Ramos (cell line): ENCODE data around the gene CDH11.

Source experiments
- in situ Hi-C: fragments of 300-500 bp; cut with MboI; formaldehyde crosslinking; loops from one replicate; pipeline ENCODE4 v1.14.3; 2022; ENCODE audit warnings: low sequenced_read_pairs; ENCODE audit not compliant: unreplicated experiment

Gene CDH11, protein sequence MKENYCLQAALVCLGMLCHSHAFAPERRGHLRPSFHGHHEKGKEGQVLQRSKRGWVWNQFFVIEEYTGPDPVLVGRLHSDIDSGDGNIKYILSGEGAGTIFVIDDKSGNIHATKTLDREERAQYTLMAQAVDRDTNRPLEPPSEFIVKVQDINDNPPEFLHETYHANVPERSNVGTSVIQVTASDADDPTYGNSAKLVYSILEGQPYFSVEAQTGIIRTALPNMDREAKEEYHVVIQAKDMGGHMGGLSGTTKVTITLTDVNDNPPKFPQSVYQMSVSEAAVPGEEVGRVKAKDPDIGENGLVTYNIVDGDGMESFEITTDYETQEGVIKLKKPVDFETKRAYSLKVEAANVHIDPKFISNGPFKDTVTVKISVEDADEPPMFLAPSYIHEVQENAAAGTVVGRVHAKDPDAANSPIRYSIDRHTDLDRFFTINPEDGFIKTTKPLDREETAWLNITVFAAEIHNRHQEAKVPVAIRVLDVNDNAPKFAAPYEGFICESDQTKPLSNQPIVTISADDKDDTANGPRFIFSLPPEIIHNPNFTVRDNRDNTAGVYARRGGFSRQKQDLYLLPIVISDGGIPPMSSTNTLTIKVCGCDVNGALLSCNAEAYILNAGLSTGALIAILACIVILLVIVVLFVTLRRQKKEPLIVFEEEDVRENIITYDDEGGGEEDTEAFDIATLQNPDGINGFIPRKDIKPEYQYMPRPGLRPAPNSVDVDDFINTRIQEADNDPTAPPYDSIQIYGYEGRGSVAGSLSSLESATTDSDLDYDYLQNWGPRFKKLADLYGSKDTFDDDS

DNA sequence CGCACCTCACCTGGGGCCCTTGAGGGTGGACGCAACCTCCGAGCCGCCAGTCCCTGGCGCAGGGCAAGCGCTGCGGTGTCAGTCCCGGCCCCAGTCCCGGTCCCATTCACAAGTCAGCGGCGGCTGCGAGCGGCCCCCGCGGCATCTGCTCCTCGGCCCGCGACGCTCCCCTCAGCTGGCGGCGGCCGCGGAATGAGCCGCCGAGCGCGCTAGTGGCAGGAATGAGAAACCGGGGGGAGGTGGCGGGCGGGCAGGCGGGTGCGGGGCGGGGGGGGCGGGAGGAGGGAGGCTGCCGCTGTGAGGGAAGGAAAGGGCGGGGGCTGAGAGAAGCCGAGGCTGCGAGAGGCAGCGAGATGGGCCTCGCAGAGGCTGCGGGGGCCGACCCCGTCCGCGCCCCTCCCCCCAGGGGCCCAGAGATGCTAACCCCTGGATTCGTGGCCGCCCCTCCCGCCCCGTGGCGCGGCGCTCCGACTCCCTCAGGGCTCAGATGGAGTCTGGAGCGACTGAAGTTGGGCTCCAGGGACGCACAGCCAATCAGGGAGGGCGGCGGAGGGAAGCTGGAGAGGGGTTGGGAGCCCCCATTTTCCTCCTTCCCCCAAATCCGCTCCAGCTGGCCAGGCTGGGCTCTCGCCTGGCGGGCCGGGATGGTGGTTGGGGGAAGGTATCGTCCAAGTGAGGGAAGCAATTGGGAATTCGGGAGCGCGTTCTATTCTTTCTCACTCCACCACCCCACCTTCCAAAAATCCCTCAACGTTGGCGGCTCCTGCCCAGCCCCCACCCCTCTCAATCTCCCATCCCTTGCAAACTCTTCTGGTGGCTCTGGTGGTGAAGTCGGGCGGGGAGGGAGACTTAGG is at the start of gene CDH11:
Gene CDH11 (minus strand): TSS at position 194 of the 854 bp plus-strand sequence. CDS start 117,194 bp downstream, outside the sequence.
- in situ Hi-C loops, result loop anchor here (25.0 kb wide), 1 partner anchor 1760 kb away; no protein-coding TSS in a partner anchor

DNA sequence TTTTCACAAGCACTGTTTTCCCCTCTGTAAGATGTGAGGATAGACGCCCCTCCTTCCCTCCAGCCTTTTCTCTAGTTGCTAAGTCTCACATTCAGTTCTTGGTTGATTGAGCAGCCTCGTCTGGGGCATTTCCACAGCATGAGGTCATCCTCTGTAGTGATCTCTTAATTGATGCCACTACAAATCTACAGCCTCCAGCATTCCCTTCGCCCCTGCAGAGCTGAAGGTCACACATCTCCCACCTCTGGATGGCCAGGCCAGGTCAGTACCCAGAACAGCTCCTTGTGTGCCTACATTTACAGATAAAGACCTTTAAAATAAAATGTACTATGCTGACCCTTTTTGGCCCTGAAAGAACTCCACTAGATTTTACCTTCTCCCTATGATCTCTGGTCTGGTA is 32.5 kb upstream of the CDH11 start:
- in situ Hi-C loops, result no loop called here

DNA sequence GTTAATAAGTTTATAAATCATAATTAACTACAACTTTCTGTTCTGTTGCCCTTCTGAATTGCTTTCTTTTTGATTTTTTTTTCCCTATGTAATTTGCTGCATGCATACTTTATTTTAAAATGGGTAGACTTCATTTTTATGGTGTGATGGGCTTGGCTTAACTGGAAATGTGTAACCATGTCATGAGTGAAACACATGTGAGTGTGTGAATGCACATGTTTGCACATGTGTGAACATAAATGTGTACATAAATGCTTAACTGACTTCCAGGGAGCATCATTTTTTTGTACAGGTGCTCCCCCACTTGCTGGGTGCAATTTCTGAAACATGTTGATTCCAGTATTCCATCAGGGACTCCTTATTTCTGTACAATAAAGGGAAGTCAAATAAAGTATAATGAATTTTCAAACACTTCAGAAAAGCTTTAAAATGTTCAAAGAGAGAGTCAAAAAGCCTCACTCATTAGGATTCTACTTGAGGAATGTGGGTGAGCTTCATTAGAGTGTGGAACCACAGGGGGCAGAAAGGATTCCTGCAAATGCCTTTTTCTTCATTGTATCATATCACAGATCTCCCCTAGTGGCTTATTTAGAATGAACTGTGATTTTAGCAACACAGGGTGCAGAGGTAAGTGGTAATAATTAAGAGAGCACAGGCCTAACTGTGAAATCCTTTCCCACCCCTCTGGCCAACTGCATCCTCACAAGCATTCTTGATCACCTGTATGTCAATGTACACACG is 31.7 kb upstream of the CDH11 start:
- in situ Hi-C loops, result no loop called here

DNA sequence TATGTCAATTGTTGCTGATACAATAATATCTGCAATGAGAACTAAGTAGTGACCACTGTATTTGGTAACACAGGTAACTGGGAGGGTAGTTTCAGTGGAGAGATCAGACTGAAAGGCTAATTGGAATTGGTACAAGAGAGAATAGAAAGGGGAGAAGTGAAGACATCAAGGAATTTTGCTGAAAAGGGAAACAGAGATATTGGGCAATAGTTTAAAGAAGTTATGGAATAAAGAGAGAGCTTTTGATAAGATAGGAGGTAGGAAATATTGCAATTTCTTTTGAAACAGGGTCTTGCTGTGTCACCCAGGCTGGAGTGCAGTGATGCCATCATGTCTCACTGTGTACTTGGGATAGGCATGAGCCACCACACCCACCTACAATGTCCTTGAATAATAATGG is 26.9 kb upstream of the CDH11 start:
- in situ Hi-C loops, result no loop called here

DNA sequence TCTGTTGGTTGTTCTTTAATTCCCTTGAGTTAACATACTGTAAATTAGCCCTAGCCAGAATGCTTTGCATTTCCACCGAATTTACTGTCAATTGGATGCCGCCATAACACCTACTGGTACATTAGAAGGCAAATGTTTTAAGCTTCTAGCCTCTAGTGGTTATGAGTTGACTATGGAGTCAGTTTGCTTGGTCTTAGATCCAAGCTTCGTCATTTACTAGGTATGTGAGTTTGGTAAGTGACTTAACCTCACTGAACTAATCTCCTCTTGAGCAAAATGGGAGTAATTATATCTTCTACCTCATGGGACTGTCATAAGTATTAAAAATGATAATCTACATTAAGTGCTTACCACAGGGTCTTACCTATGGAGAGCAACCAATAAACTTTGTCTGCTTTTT is 20.4 kb upstream of the CDH11 start:
- in situ Hi-C loops, result no loop called here

DNA sequence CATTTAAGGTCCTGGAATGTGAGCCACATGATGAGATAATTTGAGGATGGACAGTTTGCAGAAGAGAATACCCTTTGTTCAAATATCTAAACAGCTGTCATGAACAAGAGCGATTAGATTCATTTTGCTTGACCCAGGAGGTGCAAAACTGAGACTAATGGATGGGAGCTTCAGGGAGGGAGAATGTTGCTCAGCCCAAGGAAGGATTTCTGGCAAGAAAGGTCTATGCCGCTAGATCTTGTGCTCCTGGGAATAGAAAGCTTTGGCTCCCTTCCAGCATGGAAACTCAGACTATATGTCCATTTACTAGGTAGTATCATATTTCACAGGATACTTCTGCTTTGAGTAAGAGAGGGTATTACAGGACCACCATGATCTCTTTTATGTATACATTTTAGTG is 14.8 kb upstream of the CDH11 start:
- in situ Hi-C loops, result no loop called here

DNA sequence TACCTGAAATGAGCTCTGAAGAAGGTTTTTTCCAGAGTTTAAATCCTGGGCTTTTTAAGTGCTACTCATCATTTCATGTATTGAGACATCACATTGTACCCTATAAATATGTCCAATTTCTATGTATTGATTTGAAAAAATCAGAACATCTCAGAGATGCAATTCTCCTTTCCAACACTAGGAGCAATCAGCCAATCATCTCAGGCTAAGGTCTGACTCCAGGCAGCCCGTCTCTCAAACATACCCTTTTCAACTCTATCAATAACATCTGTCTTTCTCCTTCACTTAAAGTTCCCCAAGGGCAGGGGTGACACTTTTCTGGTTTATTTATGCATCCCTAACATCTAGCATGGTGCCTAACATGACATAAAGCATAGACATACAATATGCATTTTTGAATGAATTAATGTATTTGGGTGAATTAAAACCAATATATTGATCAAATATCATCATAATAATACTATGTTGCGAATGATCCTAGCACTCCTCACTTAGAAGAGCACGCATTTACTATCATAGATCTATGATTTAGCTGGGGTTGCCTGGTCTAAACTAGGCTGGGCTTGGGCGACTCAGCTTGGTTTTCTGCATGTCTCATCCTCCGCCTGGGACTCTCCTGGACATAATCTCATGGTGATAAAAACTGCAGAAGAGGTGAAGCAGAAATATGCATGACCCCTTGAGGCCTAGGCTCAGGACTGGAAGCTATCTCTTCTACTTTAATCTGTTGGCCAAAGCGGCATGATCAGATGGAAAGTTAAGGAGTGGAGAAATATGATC is 5.2 kb upstream of the CDH11 start:
- in situ Hi-C loops, result no loop called here

DNA sequence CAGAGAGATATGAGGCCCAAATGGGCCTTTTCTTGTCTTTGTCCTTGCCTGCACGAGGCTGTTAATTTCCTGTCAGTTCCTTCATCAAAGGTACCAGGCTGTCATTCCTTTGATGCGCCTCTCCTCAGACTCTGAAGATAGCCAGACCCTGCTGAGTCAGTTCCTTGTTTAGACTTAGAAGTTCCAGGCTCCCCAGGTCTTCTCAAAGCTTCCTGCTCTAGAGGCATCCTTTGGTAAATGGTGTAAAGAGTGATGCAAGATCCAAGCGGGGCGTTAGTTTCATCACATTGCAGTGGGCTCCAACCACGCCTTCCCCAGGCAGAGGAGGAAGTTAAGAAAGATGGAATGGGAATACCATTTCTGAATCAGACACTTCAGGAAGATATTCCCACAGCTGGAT is 4.0 kb upstream of the CDH11 start:
- in situ Hi-C loops, result no loop called here

DNA sequence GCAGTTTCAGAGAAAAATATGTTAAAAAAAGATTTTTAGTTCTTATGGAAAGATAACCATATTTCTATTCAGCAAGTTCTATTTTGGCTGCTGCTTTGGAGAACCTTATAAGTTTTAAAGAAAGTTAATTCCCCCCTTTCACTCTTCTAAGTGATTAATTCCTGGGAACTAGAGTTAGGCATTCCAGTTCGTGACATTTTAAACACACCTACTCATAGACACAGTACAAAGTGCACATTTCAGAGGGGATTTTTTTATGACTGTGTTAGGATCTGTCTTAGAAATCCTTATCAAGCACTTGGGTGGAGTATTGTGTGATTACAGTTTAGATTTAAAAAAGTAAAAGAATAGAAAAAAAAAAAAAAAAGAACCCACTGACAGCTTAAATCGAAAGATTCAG is 3.5 kb upstream of the CDH11 start:
- in situ Hi-C loops, result no loop called here

DNA sequence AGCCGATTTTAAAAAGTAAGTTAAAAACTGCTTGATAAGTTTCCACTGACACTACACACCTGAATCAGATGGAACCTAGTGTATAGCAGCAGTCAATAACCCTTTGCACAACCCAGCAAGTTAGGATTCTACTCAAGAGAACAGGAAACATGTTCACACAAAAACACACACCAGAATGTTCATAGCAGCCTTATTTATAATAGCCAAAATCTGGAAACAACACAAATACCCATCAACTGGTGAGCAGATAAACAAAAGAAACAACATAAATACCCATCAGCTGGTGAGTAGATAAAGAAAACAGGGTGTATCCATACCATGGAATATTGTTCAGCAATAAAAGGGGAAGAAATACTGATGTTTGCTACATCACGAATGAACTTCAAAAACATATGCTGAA is 2.7 kb upstream of the CDH11 start:
- in situ Hi-C loops, result loop anchor here (25.0 kb wide), 1 partner anchor 1762 kb away; no protein-coding TSS in a partner anchor

DNA sequence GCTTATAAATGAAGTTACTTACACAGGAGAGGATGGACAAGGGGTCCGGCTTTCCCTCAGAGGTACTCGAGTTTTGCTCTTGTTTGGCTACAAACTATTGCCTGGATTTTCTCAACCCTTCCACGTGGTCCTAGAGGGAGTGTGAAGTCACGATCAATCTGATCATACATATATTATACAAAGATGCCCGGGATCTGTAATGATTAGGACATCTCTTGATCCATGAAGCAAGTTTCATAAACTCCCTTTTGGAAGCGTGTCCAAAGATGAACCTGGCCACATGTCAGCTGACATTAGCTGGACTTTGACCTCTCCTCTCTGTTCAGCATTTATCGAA is 2.3 kb upstream of the CDH11 start:
- in situ Hi-C loops, result loop anchor here (25.0 kb wide), 1 partner anchor 1762 kb away; no protein-coding TSS in a partner anchor

DNA sequence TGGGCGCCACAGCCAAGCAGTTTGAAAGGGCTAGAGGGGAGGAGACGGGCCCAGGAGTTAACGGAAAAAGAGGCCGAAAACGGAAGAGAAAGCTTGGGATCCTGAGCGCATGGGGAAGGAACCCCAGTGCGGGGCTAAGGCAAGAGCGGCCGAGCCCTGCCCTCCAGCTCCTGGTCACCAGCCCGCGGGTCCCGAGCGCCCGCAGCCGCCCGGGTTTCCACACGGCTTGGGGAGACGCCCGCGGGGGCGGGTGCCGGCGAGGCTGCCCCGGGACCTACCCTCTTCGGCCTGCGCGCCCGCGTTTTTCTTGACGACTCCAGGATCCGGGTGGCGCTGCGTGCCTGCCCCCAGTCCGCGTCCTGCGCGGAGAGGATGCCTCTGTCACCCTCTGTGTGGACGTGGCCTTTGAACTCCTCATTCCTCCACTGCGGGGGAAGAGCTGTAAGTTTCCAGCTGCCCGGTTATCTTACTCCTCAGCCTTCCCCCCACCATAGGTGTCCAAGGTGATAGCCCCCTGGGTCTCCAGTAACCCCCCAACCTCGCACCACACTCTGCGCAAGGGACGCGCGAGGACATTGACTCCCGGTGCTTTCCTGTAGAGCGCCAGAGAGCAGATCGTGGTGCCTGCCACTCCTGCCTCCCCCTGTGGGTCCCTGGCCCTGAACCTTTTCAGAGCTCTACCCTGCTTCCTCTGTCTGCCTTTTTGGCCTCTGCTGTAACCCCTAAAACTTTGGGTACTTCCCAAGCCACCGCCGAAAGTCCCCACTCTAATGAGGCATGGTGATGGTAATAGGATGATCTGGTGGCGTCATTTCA is 1.7 kb upstream of the CDH11 start:
- in situ Hi-C loops, result loop anchor here (25.0 kb wide), 1 partner anchor 1761 kb away; no protein-coding TSS in a partner anchor

DNA sequence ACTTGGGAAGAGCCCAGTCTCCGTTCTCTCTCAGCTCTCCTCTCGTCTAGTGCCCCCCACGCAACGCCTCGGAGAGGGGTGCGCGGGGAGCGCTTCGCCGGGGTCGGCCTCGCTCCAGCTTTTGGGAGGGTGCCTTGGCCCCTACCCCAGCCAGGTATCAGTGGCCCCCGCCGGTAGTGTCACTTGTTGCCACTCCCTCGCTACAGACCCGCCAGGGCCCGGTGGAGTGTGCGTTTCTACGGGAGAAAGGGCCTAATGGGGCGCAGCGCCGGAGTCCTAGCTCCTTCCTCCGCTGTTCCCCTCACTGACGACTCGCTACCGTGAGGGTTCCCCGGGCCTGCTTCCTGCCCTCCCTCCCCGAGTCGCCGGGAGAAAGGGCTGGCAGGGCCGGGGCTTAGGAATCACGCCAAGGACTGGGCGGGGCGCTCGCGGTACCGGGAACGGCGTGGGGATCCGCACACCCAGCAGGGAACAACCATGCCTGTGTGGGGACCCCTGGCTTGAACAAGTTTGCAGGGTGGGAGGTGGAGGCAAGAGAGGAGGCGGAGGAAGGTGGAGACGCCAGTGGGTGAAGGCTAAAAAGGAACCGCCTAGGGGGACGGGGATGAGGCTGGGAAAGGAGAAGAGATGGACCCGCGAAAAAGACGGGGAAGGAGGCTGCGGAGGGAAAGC is 997 bp upstream of the CDH11 start:
- in situ Hi-C loops, result loop anchor here (25.0 kb wide), 1 partner anchor 1761 kb away; no protein-coding TSS in a partner anchor

DNA sequence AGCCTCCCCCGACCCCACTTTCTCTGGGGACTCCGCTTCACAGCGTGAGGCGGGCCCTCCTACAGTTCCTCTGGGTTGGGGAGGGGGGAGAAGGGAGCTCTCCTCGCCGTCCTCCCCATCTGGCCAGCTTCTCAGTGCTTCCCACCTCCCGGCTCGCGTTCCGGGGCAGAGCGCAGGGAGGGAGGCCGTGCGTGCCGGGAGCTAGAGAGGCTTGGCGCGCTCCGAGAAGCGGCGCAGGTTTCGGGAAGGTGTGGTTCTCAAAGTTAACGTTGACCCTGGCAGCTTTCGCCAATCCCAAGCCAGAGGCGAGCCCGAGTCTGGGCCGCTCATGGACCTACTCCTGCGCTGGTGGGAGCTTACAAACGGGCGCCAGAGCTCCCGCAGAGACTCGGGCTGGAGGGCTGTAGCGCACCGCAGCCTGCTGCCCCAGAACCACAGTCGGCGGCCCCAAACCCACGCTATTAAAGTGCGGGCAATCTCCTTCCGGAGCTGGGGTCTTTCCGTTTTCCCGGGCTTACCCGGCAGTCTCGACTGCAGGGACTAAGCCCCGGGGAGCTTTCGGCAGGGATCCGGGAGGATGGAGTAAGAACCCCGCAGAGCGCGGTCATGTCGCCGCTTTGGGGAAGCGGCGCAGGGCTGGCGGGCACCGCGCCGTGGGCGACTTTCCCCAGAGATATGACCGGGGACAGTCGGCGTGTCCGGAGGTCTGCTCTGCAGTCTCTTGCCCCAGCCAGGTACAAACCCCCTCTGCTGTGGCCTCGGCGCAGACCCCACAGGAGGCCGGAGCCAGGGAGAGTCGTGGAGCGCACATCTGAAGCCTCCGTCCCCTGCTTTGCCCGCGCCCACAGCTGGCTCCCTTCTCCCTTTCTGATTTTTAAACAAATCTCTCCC is 787 bp downstream of the CDH11 start:
- in situ Hi-C loops, result loop anchor here (25.0 kb wide), 1 partner anchor 1759 kb away; no protein-coding TSS in a partner anchor

DNA sequence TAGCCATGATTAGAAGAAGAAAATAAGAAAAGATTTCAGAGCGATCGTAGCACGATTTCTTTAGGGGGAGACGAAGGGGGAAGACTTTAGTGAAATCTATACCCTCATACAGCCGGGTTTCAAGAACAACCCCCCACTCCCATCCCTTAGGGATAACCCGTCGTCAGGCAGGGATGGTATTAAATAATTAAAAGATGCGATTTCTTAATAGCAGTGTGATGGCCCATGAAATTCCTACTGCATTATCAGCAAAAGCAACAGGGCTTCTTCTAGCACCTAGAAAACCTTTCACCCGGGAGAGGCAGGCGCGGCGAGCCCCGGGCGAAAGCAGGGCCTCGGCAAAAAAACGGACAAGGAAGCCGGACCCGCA is 1.4 kb downstream of the CDH11 start:
- in situ Hi-C loops, result loop anchor here (25.0 kb wide), 1 partner anchor 1758 kb away; no protein-coding TSS in a partner anchor

DNA sequence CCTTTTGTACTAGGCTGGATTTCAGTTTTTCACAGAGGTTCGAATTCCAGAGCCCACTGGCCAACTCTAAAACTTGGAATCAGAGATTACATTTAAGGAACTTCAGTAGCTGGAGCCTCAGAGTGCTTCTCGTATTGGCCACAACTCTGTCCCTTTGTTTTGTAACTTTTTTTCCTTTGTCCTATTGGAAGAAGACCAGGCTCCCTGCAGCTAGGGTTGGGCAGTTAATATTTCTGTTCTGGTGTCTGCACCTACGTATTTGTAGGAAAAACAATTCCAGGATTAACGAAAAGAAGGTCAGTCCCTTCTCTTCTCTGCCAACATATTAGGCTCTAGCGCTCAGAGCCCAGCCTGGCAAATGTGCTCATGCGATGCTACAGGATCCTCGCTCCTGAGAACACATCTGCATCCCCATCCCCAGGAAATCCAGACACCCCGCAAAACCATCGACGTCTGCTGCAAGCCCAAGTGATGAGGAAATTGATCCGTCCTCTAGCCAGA is 1.9 kb downstream of the CDH11 start:
- in situ Hi-C loops, result loop anchor here (25.0 kb wide), 1 partner anchor 1758 kb away; no protein-coding TSS in a partner anchor
